Fibroblast of skin of back (primary cell): ENCODE measurements around the gene ELAVL4.

Experiments
- DNase-seq: peaks from one replicate; pipeline ENCODE4 v3.0.0-alpha.2; 2013

Gene ELAVL4

DNA sequence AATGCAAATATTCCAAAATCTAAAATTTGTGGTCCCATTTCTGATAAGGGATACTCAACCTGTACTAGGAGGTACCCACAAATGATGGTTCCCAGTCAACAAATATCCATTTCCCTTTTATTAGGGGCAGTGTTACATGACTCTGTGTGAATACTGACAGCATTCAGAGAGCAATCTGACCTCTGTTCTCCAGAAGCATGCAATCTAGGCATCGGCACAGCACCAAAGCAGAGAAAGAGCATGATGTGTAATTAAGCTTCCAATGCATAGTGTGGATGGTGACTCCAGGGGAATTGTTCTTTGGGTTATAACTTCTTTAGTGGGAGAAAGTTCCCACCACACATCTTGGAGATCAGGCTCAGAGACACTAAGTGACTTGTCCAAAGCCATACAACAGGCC is 71.6 kb downstream of the ELAVL4 start:
- DNase-seq, result no peak

DNA sequence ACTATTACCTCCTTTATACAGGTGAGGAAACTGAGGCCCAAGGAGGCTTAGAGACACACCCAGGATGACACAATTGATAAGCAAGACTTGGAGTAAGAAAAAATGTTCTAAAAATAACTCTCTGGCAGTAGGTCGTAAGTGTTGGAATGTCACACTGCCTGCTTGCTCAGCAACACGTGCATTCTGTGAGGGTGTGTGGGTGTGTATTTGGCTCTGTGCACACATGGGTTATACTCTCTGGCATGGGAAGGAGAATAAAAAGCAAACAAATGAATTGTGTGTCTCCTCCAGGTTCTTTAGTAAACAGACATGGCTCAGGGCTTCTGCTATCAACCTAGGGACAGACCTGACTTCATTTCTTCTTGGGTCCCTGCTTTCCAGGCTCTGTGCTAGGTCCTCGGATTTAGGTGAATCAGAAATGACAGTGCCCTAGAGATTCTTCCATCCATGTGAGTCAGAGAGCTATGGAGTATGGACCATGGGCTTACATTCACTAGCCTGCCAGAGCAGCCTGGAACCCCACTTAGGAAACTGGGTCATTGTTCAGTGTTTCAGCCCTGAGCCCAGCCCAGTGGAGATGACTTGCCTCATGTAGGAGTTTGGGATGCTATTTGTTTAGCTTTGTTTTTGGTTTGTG is 72.4 kb downstream of the ELAVL4 start:
- peak; percentile 6 for DNase-seq

DNA sequence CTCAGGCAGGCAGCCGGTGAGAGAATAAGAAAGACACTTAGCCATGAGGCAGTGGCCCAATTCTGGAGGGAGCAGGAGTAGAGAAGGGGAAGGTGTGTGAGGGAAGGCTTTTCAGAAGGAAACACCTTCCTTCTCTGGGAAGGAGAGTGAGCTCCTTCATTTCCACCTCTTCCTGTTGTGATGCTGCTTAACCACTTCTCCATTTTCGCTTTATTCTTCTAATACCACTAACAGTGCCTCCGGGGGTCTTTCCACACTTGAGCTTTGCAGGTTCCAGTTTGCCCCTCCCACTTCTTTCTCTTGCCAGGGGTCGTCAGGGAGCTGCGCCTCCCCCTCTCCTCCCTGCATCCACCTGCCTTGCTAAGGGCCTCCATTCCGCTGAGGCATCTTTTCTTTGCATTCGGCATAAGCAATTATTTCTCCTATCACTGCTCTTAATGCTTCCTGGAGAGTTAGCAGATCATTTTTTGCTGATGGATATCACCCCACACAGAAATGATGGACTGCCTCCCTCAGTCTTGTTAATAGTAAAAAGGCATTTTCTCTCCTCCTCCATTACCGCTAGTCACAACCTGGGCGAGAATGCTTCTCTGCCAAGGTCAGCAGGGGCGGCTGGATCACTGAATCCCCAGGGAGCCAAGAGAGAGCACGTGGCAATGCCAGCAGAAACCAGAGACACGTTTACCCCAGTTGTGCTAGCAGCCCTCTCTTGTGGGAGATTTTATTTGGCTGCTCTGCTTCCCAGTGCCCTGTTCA is 74.8 kb downstream of the ELAVL4 start:
- no peak for DNase-seq

DNA sequence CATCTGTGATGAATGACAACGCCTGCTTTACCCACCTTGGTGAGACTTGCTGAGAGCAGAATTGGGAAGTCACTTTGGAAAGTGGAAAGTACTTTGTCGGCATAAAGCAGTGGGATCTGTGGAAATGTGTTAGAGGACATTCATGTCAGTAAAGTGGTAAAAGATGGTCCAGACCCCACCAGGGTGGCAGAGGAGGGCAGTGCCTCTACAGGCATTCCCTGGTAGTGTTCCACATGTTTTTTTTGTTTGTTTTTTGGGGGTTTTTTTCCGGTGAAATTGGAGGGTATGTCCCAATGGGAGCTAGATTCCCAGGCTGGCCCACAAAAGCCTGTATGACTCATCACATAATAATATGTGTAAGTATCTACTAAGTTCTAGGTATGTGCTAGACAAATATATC is 80.6 kb downstream of the ELAVL4 start:
- DNase-seq, result peak; percentile 48

DNA sequence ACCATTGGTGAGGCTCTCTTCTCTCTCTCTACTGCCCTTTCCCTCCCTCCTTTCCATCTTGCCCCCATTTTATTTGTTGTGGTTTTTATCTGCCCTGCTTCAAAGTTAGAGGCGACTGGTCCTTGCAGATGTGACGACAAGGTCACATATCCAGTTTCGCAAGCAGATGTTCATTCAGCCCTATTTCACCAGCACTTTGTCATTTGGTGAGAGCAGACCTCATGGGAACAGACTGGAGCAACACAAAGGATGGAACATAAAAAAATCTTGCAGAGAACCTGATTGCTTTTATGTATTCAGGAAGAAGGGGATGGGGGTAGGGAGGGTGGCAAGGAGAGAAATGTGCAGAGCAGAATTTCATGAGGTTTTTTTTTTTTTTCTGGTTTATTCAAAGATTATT is 84.3 kb downstream of the ELAVL4 start:
- no peak for DNase-seq

DNA sequence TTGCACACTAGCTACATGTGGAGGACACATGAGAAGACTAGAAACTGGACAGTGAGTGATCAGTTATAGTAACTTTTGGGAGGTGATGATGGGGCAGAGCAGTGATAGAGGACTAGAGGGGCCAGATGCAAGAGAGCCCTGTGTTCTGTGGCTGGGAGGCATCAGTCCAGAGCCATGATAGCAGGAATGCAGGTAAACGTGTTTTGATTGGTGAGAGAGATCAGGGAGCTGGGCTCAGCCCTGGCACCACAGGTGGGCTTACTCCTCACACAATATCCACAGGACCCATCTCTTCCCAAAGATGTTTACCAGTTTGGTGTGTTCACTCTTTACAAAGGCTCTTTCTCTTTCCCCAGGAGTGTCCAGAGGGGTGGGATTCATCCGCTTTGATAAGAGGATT is 86.5 kb downstream of the ELAVL4 start:
- DNase-seq, result no peak

DNA sequence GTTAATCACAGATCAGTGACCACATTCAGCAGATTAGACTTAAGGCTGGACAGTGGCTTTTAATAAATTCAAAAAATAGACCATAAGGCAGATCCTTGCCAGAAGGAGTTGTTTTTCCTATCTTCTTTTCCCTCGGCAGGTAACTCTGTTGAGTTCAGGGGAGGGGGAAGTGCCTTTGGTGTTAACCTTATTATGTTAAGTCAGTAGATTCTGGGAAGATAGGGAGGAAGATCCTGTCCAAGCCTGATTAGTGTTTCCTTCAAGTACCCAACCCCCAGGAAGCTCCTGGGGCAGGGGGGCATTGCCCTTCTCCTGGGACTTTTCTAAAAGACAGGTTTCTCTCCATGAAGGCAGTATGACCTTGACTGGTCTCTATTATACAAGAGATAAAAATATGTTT is 87.4 kb downstream of the ELAVL4 start:
- no peak for DNase-seq

DNA sequence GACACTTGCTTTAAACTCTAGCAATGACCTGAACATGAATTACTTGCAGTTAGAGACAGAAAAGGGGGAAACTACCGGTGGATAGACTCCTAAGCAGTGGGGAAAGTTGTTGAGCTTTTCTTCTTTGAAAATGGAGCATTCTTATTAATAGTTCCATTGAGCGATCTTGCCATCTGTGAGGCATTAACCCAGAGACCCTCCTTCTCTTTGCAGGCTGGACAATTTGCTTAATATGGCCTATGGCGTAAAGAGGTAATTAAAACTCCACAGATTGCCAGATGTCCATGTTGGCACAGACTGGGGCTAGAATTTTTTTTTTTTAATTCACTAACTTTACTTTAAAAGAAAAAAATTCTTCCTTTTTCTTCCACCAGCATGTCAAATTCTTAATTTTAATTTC is 88.5 kb downstream of the ELAVL4 start:
- DNase-seq, result no peak

DNA sequence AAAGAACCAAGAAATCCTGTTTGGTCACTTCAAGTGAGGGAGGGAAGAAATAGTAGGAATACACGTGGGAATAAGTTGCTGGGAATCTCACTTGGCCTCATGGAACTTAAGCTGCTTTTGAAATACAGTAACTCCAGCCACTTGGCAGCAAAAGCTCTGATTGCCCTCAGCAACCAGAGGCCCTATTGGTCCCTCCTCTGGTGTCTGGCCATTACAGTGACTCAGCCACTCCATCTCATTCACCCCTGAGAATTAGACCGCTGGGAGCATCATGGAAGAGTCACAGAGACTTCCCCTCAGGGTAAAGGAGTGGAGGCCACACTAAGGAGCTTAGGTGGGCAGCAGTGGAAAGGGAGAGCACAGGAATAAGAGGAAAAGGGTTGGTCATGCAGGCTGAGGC is 99.6 kb downstream of the ELAVL4 start:
- DNase-seq, result peak; percentile 18

DNA sequence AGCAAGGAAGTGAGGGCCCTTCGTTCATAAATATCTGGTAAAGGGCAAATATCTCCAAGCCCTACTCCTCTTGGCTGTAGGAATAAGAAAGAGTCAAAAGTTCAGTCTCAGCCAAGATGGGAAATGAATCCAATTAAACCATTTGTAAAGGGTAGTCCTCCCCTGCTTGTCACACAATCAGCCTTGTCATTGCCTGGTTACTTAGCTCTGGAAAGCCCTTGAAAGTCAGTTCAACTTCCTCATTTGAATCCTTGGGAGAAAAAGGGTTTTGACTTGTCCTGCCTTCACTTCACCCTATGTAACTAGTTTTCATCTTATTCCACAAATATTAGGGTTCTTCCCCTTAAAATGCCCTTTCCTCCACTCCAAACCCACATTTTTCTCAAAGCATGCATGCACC is 100.0 kb downstream of the ELAVL4 start:
- no peak for DNase-seq

DNA sequence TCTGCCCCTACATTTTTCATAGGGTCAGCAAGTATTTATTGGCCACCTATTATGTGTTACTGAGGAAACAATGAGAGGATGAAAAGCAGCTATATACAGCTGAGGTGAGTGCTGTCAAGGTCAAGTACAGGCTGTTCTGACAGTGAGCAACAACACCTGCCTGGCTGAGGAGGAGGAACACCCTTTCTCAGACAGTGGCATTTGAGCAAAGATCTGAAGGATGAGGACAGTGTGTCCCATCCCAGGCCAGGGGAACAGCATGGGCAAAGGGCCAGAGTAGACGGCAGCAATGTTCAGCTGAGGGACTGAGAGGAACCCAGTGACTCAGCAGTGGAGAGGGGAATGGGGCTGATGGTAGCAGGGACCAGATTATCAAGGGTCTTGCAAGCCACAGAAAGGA is 101.0 kb downstream of the ELAVL4 start:
- DNase-seq, result no peak

DNA sequence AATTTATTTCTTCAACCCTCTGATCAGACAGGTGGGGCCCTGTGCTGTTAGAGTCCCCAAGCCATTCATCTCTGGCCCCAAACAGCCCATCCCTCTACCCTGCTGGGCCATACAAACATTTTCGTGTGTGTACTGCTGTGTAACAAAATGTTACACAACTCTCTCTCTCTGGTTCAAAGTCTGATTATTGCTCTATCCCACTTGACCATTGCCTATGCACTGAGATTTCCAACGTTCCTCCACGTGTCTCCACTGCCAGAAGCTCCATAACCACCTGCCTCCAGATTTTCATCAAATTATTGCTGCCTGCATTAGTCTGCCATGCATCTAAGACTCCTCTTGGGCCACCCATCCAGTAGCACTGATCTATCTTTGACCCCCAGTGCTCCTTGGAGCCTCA is 104.8 kb downstream of the ELAVL4 start:
- no peak for DNase-seq

DNA sequence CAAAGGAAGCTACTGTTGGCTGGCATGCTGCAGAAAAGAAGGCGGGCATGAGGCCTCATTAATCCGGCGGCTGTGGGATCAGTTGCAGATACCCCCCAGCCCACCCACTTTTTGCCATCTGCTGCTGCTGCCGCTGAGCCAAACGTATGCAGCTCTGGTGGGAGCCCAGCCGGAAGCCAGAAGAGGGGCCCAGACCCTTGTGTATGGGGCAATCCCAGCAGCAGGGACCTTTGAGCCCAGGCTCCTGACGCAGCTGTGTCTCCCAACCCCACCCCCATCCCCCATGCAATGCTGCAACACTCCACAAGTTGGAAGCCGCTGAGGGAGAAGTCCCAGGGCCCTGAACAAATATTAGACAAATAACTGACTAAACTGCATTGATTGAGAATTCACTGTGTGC is 106.0 kb downstream of the ELAVL4 start:
- no peak for DNase-seq

DNA sequence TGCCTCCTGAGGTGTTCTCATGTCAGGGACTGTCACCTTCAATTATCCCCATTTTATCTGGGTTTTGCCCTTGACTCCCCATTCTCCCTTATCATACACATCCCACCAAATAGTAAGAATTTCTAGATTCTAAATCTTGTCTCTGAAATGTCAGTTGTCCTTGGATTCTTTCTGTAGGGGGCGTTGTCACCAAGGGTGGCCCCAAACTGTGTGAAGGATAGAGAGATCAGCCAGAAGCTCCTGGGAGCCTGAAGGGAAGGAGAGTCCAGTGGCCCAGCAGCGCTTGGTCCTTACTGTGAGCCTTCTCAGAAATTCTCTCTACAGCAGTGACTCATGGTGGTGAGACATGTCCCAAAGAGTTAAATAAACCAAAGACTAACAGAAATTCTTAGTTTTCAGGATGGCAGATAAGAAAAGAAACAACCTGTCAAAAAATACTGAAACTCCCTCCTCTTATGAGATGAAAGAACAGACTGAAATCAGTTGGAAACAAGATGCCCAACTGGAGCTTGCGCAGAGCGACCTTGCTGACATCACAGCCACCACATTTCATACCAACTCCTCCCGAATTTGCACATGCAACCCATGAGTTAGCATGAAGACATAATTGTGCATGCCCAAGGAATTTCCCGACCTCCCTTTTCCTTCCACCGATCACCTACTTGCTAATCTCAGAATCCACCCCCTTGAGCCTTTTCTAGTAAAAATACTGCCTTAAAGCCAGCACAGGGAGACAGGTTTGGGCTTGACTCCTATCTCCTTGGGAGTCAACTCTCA is 109.8 kb downstream of the ELAVL4 start:
- DNase-seq, result no peak

DNA sequence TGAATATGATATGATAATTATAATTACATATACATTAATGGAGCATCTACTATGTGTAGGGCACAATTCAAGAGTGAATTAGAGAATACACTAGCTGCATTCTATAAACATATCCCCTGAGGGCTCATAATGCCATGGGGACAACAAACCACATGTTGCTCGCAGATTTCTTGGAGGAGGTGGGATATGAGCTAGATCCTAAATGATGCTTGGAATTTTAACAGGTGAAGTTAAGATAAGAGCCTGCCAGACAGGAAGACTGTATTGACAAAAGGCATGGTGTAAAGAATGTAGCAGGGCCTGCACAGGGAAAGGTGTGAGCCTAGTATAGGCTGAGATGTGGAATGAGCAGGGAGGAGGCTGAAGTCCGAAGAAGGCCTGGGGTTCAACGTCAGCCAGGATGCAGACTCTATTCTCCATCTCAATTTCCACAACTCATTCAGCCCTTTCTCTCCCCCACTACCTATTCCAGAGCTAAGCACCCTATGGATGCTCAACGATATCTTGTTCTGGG is 120.2 kb downstream of the ELAVL4 start:
- no peak for DNase-seq

DNA sequence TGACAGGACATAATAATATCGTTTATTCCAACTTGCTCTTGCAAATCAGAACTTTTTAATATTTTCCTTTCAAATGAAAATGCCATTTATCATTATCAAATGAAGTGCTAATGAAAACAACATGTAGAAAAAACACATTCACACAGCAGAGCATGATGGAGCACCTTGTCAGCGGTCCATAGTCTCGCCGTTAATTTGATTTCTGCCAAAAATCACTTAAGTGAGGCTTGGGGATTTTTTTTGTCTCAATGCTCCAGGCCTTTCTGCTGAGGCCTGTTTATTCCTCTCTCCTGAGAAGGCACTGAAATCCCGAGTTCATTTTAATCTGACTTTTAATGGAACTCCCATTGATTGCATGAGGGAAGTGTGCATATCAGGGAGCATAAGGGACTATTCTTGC is 122.5 kb downstream of the ELAVL4 start:
- DNase-seq, result no peak

DNA sequence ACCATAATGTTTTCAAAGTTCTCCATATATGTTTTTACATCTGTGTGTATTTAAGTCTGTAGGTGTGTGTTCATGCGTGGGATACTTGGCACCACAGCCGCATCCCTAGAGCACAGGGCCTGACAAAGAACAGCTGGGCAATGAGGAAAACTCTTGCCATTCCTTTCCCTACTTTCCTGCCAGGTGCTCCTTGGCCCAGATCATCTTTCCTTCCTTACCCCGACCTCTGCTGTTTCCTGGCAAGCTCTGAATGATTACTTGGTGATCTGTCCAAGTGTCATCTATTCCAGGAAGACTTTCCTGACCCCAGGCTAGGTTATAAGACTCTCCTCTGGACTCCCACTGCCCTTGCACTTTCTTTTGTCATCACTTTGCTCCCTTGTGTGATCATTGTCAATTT is 123.6 kb downstream of the ELAVL4 start:
- no peak for DNase-seq

DNA sequence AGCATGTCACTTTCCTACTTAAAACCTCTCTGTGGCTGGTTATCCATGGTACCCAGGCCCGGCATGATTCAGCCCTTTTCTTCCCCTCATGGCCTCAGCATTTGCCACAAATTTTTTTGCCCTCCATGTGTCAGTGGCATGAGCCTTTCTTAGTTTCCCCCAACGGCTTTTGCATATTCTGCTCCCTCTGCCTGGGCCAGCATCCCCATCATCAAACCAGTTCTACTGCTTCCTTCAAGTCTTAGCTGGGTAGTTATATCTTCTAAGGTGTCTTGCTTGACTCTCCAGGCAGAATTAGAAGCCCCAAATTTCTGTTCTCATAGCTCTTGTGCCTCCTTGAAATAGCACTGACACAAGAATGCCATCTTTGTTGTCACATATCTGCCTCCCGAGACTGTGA is 127.9 kb downstream of the ELAVL4 start:
- no peak for DNase-seq

DNA sequence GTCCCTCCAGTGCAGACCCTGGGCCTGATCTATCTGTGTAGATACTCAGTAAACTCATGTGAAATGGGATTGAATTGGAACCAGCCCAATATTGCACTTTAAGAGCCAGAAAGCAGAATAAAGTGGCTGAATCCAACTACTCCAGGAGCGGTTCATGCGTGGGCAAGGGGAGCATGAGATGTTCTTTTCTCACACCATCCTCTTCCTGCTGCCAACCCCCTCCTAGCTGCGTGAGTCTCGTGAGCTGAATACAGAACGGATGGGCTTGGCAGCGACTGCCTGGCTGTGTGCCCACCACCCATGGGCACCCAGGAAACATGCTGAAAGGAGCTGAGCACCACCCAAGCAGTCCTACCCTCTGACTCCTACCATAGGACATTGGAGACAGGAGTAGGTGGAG is 128.3 kb downstream of the ELAVL4 start:
- no peak for DNase-seq

DNA sequence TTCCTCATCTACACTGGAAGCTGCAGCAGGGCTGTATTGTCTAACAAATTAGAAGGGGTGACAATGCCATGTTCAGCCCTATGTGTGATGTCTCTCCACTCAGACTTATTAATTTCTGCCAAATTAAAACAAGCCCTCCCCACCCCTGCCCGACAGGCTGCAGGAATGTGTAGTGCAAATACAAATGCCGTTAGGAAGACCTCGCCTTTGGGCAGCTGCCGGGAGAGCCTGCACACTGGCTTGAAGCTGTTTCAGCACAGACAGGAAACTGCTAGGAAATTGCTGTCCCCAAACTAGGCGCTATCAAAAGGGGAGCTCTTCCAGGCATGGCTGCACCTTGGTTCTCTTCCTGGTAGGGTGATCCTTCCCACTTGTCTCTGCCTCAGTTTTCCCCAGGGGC is 135.2 kb downstream of the ELAVL4 start:
- DNase-seq, result no peak

DNA sequence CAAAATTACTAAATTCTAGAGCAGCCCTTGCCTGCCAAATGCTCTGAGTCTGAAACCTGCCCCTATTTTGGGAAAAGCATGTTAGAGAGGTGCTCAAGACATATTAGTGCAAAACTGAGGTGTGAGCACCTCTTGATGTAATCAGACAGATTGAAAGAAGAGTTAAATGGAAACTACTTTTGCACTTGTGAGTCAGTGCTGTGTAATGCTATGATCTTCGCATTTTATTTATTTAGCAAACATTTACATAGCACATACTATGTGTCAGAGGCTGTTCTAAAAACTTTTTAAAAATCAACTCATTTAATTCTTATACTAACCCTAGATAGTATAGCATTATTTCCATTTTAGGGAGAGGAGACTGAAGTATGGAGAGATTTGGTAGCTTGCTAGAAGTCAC is 138.1 kb downstream of the ELAVL4 start:
- DNase-seq, result peak; percentile 58

DNA sequence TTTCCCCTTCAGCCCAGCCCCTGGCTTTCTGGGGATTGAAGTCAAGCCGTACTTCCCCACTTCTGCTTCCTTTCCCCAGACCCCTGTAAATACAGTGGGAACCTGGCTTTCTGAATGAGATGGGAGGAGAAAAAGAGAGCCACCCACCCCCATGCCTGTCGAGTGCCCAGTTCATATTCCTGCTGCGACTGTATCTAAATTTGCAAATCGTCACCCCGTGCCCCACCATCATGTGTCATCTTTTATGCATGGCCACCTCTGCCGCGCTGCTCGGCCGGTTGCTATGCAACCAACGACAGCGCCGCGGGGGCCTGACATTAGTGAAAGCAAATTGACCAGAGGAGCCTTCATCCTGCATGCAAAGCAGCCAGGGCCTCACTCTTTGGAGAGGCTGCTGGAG is 143.0 kb downstream of the ELAVL4 start:
- DNase-seq, result peak; percentile 57

DNA sequence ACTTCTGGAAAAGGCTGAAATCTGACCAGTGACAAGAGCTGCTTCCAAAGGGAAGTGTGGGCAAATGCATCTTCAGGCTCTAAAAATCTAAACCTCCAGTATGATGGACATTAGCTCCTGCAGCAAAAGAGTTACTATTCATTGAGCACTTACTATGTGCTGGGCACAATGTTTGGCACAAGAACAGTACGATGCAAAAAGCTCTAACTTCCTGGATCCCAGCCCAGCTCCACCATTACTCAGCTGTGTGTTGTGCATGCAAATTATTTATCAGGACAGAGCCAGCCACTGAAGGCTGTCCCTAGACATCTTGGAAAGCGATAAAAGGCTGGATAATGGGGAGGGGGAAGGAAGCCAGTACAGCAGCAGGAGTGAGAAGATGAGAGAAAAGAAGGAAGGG is 143.5 kb downstream of the ELAVL4 start:
- DNase-seq, result no peak
